GM19455 (cell line): ENCODE data around the gene RIMOC1.

Source experiments
- ATAC-seq: cut with Tn5 transposase; IDR thresholded peaks from one replicate; pipeline ENCODE4 v1.9.1; 2021; ENCODE audit not compliant: unreplicated experiment

Gene RIMOC1

GRCh38 chr5:41903892-41904799 lies at the start of gene RIMOC1:
TSS of gene RIMOC1 (plus strand) at chr5:41904344. CDS start at chr5:41904368, 24 bp downstream.
- peak; percentile 99 for ATAC-seq

- peak; percentile 89 for ATAC-seq
Measured at GRCh38 chr5:41856644-41857491, 47.3 kb upstream of the RIMOC1 start.

GRCh38 chr5:41857989-41858388 lies 46.2 kb upstream of the RIMOC1 start:
- ATAC-seq, result no peak

- no peak for ATAC-seq
Measured at GRCh38 chr5:41858890-41859289, 45.3 kb upstream of the RIMOC1 start.

- no peak for ATAC-seq
Measured at GRCh38 chr5:41863871-41864486, 40.2 kb upstream of the RIMOC1 start.

- ATAC-seq, result peak; percentile 2
Measured at GRCh38 chr5:41869151-41869723, 34.9 kb upstream of the RIMOC1 start.

- peak; percentile 90 for ATAC-seq
Measured at GRCh38 chr5:41869724-41870626, 34.2 kb upstream of the RIMOC1 start, which contains the start of gene OXCT1. TSS of gene OXCT1 (minus strand) at chr5:41870425. CDS start at chr5:41870358, 67 bp downstream.

GRCh38 chr5:41870627-41871048 lies 33.5 kb upstream of the RIMOC1 start:
- no peak for ATAC-seq

- no peak for ATAC-seq
Measured at GRCh38 chr5:41871852-41872251, 32.3 kb upstream of the RIMOC1 start.

- ATAC-seq, result no peak
Measured at GRCh38 chr5:41874512-41875060, 29.6 kb upstream of the RIMOC1 start.

- ATAC-seq, result no peak
Measured at GRCh38 chr5:41875121-41875520, 29.0 kb upstream of the RIMOC1 start.

- ATAC-seq, result no peak
Measured at GRCh38 chr5:41876678-41877077, 27.5 kb upstream of the RIMOC1 start.

- no peak for ATAC-seq
Measured at GRCh38 chr5:41877408-41877807, 26.7 kb upstream of the RIMOC1 start.

- no peak for ATAC-seq
Measured at GRCh38 chr5:41878173-41878572, 26.0 kb upstream of the RIMOC1 start.

- no peak for ATAC-seq
Measured at GRCh38 chr5:41878643-41879478, 25.3 kb upstream of the RIMOC1 start.

GRCh38 chr5:41882765-41883164 lies 21.4 kb upstream of the RIMOC1 start:
- ATAC-seq, result no peak

- ATAC-seq, result no peak
Measured at GRCh38 chr5:41883243-41883642, 20.9 kb upstream of the RIMOC1 start.

- no peak for ATAC-seq
Measured at GRCh38 chr5:41883936-41884335, 20.2 kb upstream of the RIMOC1 start.

GRCh38 chr5:41885286-41885685 lies 18.9 kb upstream of the RIMOC1 start:
- no peak for ATAC-seq
